CD4-positive, alpha-beta T cell treated with Interferon alpha-2 for 1 hour (primary cell): ENCODE measurements around the gene SENP8.

Experiments
- DNase-seq, 2 donors: peaks; one replicate each; pipeline ENCODE4 v3.0.0-alpha.2; 2020 to 2022

SENP8 gene

DNA sequence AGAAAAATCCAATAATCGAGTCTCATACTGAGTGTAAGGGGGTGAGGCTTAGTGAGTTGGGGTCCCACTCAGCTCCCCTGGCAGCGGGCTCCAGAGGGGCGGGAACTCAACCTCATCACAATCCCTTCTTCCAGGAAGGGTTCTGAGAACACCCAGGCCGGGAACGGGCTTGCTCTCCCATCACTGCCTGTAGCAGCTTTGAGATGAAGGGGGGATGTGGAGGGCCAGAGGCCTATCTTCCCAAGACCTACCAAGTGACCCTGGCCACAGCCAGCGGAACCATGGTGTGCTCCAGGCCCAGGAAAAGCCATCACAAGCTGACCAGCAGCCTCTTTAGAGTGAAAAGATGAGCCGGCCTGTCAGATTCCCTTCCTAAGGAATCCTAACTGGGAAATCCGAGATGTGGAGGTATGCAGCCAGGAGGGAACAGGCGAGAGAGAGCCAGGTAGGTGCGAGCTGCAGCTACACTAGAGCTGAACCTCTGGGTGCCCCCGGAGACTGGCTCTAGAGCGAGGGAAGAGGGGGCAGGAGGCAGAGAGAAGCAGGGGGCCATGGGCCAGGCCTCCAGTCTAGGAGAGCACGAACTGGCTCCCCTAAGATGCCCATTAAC is 60.9 kb downstream of the SENP8 start:
- DNase-seq = no peak

DNA sequence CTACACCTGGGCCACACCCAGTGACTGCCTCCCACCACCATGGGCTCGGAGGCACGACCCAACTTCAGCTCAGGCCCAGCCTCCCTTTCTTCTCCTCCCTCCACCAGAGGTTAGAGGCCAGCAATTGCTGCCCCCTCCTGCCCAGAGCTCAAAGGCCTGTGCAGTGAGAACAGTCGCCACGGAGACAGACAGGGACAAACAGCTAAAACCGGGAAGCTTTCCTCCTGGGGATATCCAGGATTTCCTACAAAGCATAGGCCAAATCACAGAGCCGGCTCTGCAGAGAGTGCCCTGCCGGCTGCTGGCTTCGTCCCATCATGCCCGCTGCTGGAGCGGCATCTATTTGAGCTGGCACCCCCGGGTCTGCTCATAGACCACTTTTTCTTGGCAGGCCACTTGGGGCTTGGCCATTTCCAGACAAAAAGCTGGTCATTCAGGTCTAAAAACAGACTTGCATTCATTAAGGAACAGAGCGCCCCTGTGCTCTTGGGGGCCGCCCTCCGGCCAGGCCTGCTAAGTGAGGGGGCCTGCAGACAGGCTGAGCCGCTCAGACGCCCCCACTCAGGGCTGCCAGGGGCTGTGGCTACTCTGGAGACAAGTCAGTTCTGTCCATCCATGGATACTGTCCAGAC is 61.9 kb downstream of the SENP8 start:
- no peak for DNase-seq

DNA sequence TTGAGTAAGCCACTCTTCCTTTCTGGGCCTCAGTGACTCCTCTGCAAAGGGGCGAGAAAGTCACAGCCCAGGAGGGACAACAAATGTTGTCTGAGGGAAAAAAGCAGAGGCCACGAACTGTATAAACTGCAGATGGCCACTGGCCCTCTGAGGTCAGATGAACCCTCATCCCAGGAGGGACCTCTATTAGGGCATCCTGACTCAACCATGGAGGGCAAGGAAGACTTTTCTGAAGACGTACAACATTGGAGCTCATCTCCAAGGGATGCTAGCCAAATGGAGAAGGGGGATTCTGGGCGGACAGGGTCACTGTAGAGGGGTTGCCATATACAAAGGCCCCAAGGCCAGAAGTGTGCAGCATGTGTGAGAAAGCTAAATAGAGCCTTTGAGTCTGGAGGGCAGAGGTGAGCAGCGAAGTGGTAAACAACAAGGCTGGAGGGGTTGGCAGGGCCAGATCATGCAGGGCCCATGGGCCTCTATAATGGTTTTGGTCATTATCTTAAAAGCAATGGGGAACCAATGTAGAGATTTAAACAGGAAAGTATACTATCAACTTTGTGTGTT is 62.6 kb downstream of the SENP8 start:
- no peak for DNase-seq

DNA sequence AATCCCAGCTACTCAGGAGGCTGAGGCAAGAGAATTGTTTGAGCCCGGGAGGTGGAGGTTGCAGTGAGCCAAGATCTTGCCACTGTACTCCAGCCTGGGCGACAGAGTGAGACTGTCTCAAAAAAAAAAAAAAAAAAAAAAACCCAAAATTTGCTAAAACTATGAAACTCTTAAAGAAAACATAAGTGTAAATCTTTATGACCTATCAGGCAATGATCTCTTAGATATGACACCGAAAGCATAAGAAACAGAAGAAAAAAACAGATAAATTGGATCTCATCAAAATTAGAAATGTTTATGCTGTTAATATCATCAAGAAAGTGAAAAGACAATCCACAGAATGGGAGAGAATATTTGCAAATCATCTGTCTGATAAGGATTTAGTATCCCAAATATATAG is 64.0 kb downstream of the SENP8 start:
- no peak for DNase-seq

DNA sequence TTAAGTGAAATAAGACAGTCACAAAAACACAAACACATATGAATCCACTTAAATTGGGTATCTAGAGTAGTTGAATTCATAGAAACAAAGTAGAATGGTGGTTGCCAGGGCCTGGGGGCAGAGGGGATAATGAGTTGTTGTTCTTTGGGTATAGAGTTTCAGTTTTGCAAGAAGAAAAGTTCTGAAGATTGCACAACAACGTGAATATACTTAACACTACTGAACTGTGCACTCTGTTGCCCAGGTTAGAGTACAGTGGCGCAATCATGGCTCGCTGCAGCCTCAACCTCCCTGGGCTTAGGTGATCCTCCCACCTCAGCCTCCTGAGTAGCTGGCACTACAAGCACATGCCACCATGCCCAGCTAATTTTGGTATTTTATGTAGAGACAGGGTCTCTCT is 64.5 kb downstream of the SENP8 start:
- no peak for DNase-seq

DNA sequence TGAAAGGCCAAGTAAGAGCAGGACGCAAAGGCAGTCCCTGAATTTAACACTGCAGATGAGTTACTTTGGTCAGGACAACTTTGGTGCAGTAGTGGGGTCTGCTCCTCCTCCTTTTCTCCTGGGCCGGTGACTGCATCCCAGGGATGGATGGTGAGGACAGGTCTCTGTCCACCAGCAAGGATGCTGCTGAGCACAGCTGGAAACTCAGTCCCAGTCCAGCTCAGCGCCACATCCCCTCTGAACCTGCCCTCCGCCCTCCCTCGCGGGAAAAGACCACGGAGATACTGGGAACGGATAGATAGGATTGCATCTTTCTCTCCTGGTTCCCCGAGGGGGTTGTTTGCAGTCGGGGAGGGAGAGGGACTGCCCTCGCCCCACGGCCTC is 65.6 kb downstream of the SENP8 start:
- no peak for DNase-seq

DNA sequence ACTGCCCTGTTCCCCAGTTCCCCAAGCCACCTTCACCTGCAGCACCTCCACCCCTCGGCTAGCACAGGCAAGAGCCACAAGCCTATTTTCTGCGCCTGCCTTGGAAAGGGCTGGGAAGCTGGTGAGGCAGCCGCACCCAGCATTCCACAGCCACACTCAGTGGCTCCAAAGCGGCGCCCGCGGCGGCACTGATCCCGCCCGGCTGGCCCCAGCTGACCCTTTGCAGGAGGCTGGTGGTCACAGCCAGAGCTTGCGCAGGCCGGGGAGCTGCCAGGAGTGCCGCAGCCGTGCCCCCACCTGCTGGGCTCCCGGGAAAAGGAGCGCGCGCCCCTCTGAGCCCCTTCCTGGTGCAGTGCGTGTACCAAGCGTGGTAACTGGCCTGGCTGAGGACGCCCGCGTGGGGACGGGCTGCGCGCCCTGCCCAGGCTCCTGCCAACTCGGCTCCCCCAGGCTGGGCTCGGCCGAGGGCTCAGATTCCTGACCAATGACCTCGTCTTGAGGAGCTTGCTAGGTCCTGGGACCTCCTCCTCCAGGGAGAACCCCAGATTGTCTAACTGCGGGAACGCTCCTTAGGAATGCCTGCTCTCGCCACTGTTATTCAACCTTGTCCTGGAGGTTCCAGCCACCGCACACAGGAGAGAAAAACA is 66.1 kb downstream of the SENP8 start:
- no peak for DNase-seq

DNA sequence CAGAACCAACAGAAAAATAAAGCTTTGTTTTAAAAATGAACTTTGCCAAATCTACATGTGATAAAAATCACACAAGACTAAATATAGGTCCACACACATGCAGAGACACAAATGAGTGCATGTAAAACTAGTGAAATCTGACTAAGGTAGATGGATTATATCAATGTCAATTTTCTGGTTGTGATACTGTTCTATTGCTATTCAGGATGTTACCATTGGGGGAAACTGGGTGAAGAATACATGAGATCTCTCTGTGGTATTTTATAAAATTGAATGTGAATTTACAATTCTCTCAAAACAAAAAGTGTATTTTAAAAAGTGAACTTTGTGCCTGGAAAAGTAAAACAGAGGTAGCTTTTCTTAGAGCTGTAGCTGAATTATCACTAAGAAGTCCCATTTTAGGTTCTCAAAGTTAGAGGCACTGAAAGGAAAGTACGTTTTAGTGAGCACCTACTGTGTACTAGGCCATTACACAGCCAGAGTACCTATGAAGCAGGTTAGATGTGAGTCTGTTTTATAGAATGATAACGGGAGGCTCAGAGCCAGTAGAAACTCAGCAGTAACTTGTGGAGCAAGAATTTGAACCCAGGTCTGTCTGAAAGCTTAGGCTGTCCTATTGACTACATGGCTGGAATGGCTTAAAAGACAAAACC is 71.2 kb downstream of the SENP8 start:
- DNase-seq = no peak

DNA sequence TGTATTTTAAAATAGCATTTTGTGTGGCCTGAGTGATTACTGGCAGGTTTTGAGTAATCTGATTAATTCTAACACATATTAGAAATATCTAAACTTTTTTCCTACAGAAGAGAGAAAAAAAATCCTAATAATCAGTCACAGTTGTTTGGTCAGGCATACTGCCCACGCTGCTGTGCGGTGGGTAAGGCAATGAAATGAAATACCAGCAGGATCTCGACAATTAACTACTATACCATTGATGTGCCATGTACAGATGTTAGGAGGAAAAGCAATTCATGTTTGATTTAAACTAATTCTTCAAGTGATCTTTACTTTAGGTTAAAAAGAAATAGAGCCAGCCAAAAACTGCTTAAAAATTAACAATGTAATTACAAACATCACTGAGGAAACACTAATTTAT is 74.2 kb downstream of the SENP8 start:
- DNase-seq = no peak
